Measurements from ENCODE around the gene MOB3A.
"Not testable (repeated sequence)": the region's sequence is repeated elsewhere in the genome, so short reads cannot be mapped to it uniquely, and the experiment has no call there.

MOB3A gene

GRCh38 chr19:2096034-2096479 lies at the start of gene MOB3A:
TSS of gene MOB3A (minus strand) at chr19:2096326. CDS start at chr19:2078560, 17,766 bp downstream.
- FAIRE-seq (no peak), DNase-seq (ENCODE audit: insufficient read length, low spot score) (no peak)

- FAIRE-seq: no peak
- no peak for DNase-seq (ENCODE audit: insufficient read length, low spot score)
Measured at GRCh38 chr19:2145831-2146241, 49.7 kb upstream of the MOB3A start.

DNA sequence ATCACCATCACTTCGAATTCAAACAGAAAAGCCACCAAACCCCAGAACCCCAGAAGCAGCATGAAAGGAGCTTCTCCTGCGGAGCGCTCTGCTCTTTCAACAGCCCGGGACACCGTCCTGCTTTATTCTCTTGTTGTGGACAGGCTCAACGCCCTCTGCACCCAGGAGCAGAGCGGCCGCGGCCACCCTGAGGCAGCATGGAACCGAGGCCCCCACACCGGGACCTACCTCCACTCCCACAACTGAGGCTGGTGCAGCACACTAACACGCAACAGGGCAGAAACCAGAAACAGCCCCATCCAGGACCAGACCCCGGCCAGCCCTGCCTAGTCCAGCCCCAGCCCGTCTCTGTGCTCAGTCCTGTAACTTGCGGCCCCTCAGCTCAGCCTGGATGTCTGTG lies 48.1 kb upstream of the MOB3A start:
- DNase-seq (ENCODE audit: insufficient read length, low spot score) (no peak), FAIRE-seq (no peak)

GRCh38 chr19:2142173-2142829 lies 46.2 kb upstream of the MOB3A start:
- DNase-seq (ENCODE audit: insufficient read length, low spot score) (no peak), FAIRE-seq (no peak)

GRCh38 chr19:2140138-2140569 lies 44.0 kb upstream of the MOB3A start:
- DNase-seq (ENCODE audit: insufficient read length, low spot score) (no peak), FAIRE-seq (no peak)

GRCh38 chr19:2139385-2140137 lies 43.4 kb upstream of the MOB3A start:
- FAIRE-seq (no peak), DNase-seq (ENCODE audit: insufficient read length, low spot score) (no peak)

DNA sequence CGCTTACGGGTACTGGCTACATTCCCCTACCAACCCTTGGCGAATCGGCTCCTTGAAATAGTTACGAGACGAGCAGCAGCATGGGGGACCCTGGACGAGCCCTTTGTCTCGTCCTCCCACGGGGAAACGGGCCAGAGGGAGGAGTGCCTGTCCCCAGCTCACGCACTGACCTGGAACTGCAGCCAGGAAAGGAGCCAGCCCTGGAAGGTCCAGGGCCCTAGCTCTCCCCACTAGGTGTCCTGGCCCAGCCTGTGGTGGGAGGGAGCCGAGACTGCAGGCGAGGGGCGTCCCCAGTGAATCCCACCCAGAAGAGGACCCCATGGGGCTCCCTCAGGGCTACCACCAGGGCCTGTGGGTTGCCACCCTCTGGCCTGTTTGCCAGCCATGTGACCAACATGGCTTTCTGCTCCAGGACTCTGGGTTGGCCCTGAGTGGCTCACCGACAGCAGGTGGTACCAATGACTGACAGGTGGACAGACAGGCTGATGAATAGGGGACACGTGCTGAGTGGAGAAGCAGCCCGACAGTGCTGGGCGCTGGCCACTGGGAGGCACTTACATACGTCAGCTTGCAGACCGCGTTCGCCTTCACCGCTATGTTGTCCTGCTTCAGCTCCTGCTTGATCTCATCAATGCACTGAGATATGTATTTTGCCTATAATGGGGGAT lies 42.1 kb upstream of the MOB3A start:
- FAIRE-seq: no peak

DNA sequence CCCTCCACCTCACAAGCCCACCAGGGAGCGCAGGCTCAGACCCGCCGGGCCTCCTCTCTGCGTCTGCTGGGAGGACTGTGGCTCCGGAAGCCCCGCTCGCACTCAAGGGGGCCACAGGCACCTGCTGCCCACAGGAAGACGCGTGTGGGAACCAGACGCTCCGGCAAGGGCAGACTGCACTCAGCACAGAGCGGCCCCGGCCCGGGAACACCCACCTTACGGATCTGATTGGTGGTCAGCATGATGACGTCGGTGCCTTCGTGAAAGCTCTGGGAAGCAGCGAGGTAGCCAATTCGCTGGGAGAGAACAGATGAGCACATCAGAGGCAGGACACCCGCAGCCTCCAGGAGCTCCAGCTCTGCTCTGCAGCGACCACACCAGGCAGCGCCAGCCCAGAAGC lies 40.7 kb upstream of the MOB3A start:
- FAIRE-seq (no peak), DNase-seq (ENCODE audit: insufficient read length, low spot score) (no peak)

More for the DNA sequence above, 42.1 kb upstream of the MOB3A start:
- DNase-seq (ENCODE audit: insufficient read length, low spot score): no peak

- DNase-seq (ENCODE audit: insufficient read length, low spot score) (no peak), FAIRE-seq (no peak)
Measured at GRCh38 chr19:2135474-2136402, 39.6 kb upstream of the MOB3A start.

- FAIRE-seq (no peak), DNase-seq (ENCODE audit: insufficient read length, low spot score) (no peak)
Measured at GRCh38 chr19:2132731-2133490, 36.8 kb upstream of the MOB3A start.

GRCh38 chr19:2132191-2132590 lies 36.1 kb upstream of the MOB3A start:
- DNase-seq (ENCODE audit: insufficient read length, low spot score) (no peak), FAIRE-seq (no peak)

DNA sequence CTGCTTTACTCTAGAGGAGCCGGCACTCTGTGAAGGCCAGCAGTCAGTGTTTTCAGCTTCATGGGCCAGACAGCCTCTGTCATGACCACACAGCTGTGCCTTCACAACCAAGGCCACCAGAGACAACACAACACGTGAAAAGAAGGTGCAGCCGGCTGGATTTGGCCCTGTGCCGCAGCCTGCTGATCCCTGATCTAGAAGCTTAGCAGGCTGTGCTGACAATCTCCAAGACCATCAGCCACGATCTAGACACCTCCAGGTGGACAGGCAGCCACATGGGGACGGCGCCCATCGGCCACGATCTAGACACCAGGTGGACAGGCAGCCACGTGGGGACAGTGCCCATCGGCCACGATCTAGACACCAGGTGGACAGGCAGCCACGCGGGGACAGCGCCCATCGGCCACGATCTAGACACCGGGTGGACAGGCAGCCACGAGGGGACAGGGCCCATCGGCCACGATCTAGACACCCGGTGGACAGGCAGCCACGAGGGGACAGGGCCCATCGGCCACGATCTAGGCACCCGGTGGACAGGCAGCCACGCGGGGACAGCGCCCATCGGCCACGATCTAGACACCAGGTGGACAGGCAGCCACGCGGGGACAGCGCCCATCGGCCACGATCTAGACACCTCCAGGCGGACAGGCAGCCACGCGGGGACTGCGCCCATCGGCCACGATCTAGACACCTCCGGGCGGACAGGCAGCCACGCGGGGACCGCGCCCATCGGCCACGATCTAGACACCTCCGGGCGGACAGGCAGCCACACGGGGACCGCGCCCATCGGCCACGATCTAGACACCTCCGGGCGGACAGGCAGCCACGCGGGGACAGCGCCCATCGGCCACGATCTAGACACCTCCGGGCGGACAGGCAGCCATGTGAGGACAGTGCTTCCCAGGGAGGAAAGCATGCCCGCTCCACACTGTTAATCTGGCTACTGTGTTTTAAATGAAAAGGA lies 35.2 kb upstream of the MOB3A start:
- not testable (repeated sequence) for FAIRE-seq; DNase-seq (ENCODE audit: insufficient read length, low spot score)

DNA sequence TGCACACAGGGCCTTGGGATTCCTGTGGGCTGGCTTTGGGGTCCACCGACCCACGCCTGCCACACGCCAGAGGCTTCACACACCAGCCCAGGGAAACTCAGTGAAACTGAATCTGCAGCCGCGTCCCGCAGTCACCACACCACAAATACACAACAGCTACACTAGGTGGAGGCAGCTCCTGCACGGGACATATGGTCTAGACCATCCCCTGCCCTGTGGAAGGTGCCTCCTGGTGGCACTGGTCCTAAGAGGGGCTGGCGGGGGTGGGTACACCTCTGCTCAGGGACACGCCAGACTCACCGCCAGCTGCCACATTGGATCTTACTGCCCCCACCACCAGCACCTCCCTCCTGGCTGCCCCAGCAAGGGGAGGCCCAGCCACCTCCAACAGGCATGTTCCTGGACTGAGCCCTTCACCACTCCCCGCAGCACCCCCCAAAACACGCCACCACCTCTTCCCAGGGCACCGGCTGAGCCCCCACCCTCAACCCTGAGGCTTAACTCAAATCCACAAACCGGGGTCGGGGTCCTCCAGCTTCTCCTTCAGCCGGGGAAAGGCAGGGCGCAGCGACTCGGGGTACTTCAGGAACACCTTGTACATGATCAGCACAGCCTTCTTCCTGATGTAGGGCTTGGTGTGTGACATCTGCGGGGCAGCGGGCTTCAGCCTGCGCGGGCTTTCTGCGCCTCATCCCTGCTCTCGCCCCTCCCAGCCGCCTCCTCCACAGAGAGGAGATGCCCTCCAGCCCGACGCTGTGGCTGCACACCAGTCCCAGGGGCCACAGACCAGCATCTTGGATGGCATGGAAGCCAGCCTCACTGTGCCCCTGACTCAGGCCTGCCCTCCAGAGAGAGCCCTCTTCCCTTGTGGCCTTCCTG lies 34.0 kb upstream of the MOB3A start:
- FAIRE-seq: no peak
- DNase-seq (ENCODE audit: insufficient read length, low spot score): no peak

DNA sequence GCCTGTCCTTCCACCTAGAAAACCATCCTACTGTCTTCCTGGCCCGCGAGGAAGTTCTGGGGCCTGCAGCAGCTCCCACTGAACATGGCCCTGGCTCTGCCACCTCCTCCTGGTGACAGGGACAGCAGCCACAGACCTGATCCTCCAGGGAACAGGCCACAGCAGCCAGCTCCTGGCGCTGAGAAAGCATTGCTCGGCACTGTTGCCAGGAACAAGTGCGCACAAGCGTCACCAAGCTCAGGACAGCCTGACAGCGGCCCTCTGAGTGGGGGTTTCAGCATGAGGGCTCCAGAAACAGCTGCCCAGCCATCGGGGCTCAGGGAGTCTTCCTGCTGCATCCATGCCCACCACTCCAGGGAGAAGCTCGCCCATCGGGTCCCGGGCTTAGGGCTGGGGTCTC lies 33.4 kb upstream of the MOB3A start:
- DNase-seq (ENCODE audit: insufficient read length, low spot score) (no peak), FAIRE-seq (no peak)

- DNase-seq (ENCODE audit: insufficient read length, low spot score): no peak
- FAIRE-seq: no peak
Measured at GRCh38 chr19:2129022-2129421, 32.9 kb upstream of the MOB3A start.

GRCh38 chr19:2128252-2128651 lies 32.1 kb upstream of the MOB3A start:
- DNase-seq (ENCODE audit: insufficient read length, low spot score); FAIRE-seq: not testable (repeated sequence)

- no peak for DNase-seq (ENCODE audit: insufficient read length, low spot score)
Measured at GRCh38 chr19:2127758-2128157, 31.6 kb upstream of the MOB3A start.

More at GRCh38 chr19:2127758-2128157, 31.6 kb upstream of the MOB3A start:
- FAIRE-seq: no peak
